ENCODE measurements around the gene TAF12. TPM values are rescaled to one million over a fixed set of nuclear protein-coding genes. Genes with fewer than 3 reads are reported as not detected.
"Not testable (repeated sequence)": the region's sequence is repeated elsewhere in the genome, so short reads cannot be mapped to it uniquely, and the experiment has no call there.

TAF12 gene, protein sequence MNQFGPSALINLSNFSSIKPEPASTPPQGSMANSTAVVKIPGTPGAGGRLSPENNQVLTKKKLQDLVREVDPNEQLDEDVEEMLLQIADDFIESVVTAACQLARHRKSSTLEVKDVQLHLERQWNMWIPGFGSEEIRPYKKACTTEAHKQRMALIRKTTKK
- polyA plus RNA-seq (2011; rRNA removed) (31.8 and 46.8 TPM in 2 replicates), polyA minus RNA-seq (2011; rRNA and poly(A)+ RNA removed) (8.8 and 12.2 TPM in 2 replicates)

- ChIA-PET POLR2A (interaction anchor here (0.6 to 1.1 kb wide), 21 partner anchors 28 to 1935 kb away, joined by 3 to 25 read pairs (median 9); partner anchors contain the start of genes SRSF4 and YTHDF2), CTCF (interaction anchor here (0.6 to 4.1 kb wide), 6 partner anchors 81 to 234 kb away, joined by 3 to 16 read pairs (median 3); no protein-coding TSS in a partner anchor)
- TF ChIP-seq CTCF (IDR thresholded peaks at IDR 0.05; ENCODE audit: insufficient read depth, low read depth, low read length), result peak; percentile 36
- H3K27me3 ChIP-seq (ENCODE audit: control insufficient read depth, insufficient read depth, low read length), result no peaks in the 10 kb centered on the region
- H3K4me3 ChIP-seq (ENCODE audit: low read depth, low read length), result peak within 1 kb of the TSS; percentile 71
- no peaks in the 10 kb centered on the region for H3K36me3 ChIP-seq (ENCODE audit: control insufficient read depth, insufficient read depth, low read length)
- peak; percentile 85 for DNase-seq (ENCODE audit: low read depth)
Measured at GRCh38 chr1:28642847-28643635, at the start of gene TAF12. TSS of gene TAF12 (minus strand) at chr1:28643067. CDS start at chr1:28622081, 20,986 bp downstream.

DNA sequence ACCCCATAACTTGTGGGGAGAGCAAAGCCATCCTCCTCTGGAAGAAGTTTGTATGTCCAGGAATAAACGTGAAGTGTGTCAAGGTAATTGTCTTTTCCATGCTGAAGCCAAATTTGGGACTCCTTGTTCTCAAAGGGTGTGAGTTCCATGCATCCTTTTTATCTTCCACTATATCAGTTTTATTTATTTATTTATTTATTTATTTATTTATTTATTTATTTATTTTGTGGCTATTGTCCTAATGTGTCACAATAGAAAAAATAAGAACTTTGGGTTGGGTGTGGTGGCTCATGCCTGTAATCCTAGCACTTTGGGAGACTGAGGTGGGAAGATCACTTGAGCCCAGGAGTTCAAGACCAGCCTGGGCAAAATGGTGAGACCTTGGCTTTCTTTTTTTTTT lies 48.8 kb upstream of the TAF12 start:
- CTCF ChIA-PET, result interaction anchor here (0.6 kb wide), 1 partner anchor 12 kb away, joined by 3 read pairs; no protein-coding TSS in a partner anchor
- H3K27me3 ChIP-seq (ENCODE audit: control insufficient read depth, insufficient read depth, low read length); H3K4me3 ChIP-seq (ENCODE audit: low read depth, low read length); H3K36me3 ChIP-seq (ENCODE audit: control insufficient read depth, insufficient read depth, low read length); DNase-seq (ENCODE audit: low read depth); POLR2A ChIA-PET: not testable (repeated sequence)

DNA sequence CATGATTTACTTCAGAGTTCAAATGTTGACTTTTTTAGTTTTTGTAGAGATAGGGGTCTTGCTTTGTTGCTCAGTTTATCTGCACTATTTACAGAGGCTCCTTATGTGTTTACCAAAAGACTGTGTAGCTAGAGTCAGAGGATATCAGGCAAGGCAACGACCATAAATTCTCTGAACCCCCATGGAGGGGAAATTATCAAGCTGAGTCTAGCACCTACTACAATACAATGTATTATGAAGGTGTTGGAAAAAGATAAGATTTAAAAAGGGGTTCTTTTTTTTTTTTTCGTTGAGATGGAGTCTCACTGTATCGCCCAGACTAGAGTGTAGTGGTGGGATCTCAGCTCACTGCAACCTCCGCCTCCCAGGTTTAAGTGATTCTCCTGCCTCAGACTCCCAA lies 42.1 kb upstream of the TAF12 start:
- CTCF ChIA-PET, result interaction anchor here (0.6 kb wide), 1 partner anchor 12 kb away, joined by 3 read pairs; no protein-coding TSS in a partner anchor
- H3K4me3 ChIP-seq (ENCODE audit: low read depth, low read length), result no peak overlapping the region
- POLR2A ChIA-PET, result no interaction called here
- DNase-seq (ENCODE audit: low read depth), result no peak
- no peak for TF ChIP-seq CTCF (IDR thresholded peaks at IDR 0.05; ENCODE audit: insufficient read depth, low read depth, low read length)
- no peaks in the 10 kb centered on the region for H3K36me3 ChIP-seq (ENCODE audit: control insufficient read depth, insufficient read depth, low read length)
- H3K27me3 ChIP-seq (ENCODE audit: control insufficient read depth, insufficient read depth, low read length), result no peaks in the 10 kb centered on the region

- no peaks in the 10 kb centered on the region for H3K36me3 ChIP-seq (ENCODE audit: control insufficient read depth, insufficient read depth, low read length)
- CTCF ChIA-PET, result interaction anchor here (0.6 to 1.5 kb wide), 2 partner anchors 11 to 50 kb away, joined by 4 to 5 read pairs; no protein-coding TSS in a partner anchor
- no peaks in the 10 kb centered on the region for H3K27me3 ChIP-seq (ENCODE audit: control insufficient read depth, insufficient read depth, low read length)
- POLR2A ChIA-PET, result interaction anchor here (0.5 kb wide), 1 partner anchor 54 kb away, joined by 4 read pairs; the partner anchor contains the start of gene YTHDF2
- no peak for DNase-seq (ENCODE audit: low read depth)
- TF ChIP-seq CTCF (IDR thresholded peaks at IDR 0.05; ENCODE audit: insufficient read depth, low read depth, low read length), result no peak
- H3K4me3 ChIP-seq (ENCODE audit: low read depth, low read length), result no peak overlapping the region
Measured at GRCh38 chr1:28682840-28683239, 40.0 kb upstream of the TAF12 start.

- Histone ChIP-seq H3K27me3 (ENCODE audit: control insufficient read depth, insufficient read depth, low read length) (no peaks in the 10 kb centered on the region), H3K4me3 (ENCODE audit: low read depth, low read length) (no peak overlapping the region), H3K36me3 (ENCODE audit: control insufficient read depth, insufficient read depth, low read length) (no peaks in the 10 kb centered on the region)
- DNase-seq (ENCODE audit: low read depth), result no peak
- TF ChIP-seq CTCF (IDR thresholded peaks at IDR 0.05; ENCODE audit: insufficient read depth, low read depth, low read length), result no peak
- POLR2A ChIA-PET, result no interaction called here
- CTCF ChIA-PET, result no interaction called here
Measured at GRCh38 chr1:28680151-28680550, 37.3 kb upstream of the TAF12 start.
